Endothelial cell of umbilical vein (primary cell): ENCODE measurements around the gene RHOG. TPM values are rescaled to one million over a fixed set of nuclear protein-coding genes. Genes with fewer than 3 reads are reported as not detected.

Experiments
- BruUV-seq: library from RNA; stranded (reverse); fragments of 400-500 nt; replicated peaks from 2 replicates; lab custom pipeline; 2021; lab: Mats Ljungman, UMichigan
- CTCF ChIA-PET: fragments of 300-600, 350-600 bp; sonication (Branson Sonifier 250); formaldehyde crosslinking; loops from one replicate; lab custom pipeline; 2021; ENCODE audit warnings: antibody characterized with exemption, inconsistent platforms; lab: Charles Lee
- POLR2A ChIA-PET: fragments of 300-600, 350-600 bp; sonication (Branson Sonifier 250); formaldehyde crosslinking; loops from one replicate; lab custom pipeline; 2021; ENCODE audit warnings: antibody characterized with exemption, inconsistent platforms; lab: Charles Lee
- DNase-seq: peaks from one replicate; pipeline ENCODE4 v3.0.0-alpha.2; 2011; ENCODE audit warnings: low read depth, low spot score
- FAIRE-seq: peaks from 2 replicates; lab custom pipeline; 2011; peaks lifted over from hg19 to GRCh38; lab: Jason Lieb, UNC
- H2AFZ ChIP-seq: 2 replicates; pipeline ENCODE4 v1.6.0; 2012; ENCODE audit warnings: low read depth, low read length, control low read depth, inconsistent platforms
- H3K27ac ChIP-seq: 2 replicates; pipeline ENCODE4 v1.5.1; 2011; ENCODE audit warnings: low read depth, mild to moderate bottlenecking, control low read depth, low read length, moderate library complexity; ENCODE audit not compliant: insufficient read depth
- H3K27me3 ChIP-seq, 2 experiments: 2 replicates each; pipeline versions ENCODE4 v1.6.0 to v1.6.1; 2011; ENCODE audit warnings: low read length in 2 of 2, mixed read lengths in 1 of 2; ENCODE audit not compliant: control insufficient read depth in 2 of 2, insufficient read depth in 2 of 2
- H3K36me3 ChIP-seq, 2 experiments: 2 replicates in 1 of 2; 3 replicates in 1 of 2; pipeline ENCODE4 v1.5.1; 2011; ENCODE audit warnings: low read length in 2 of 2, mild to moderate bottlenecking in 1 of 2, moderate library complexity in 1 of 2; ENCODE audit not compliant: control insufficient read depth in 2 of 2, insufficient read depth in 2 of 2; ENCODE audit errors: extremely low read depth in 1 of 2
- H3K4me1 ChIP-seq: 3 replicates; pipeline ENCODE4 v1.5.1; 2011; ENCODE audit warnings: mild to moderate bottlenecking, low read length; ENCODE audit not compliant: control insufficient read depth, insufficient read depth; ENCODE audit errors: extremely low read depth
- H3K4me2 ChIP-seq: 2 replicates; pipeline ENCODE4 v1.6.1; 2011; ENCODE audit warnings: low read length, control low read depth, mixed read lengths; ENCODE audit not compliant: insufficient read depth
- H3K4me3 ChIP-seq, 3 experiments: fragments of 200-600 bp in 1 of 3; sonication (generic), shearing (Covaris generic) in 1 of 3; replicated peaks in 1 of 3; 2 replicates each; pipeline ENCODE4 v1.5.1; 2011 to 2016; ENCODE audit warnings: control low read depth in 3 of 3, low read length in 3 of 3, mild to moderate bottlenecking in 2 of 3, inconsistent platforms in 1 of 3, low read depth in 1 of 3, moderate library complexity in 1 of 3; ENCODE audit not compliant: insufficient read depth in 1 of 3
- H3K79me2 ChIP-seq: 2 replicates; pipeline ENCODE4 v1.6.0; 2012; ENCODE audit warnings: low read length, inconsistent platforms; ENCODE audit not compliant: control insufficient read depth, insufficient read depth
- H3K9ac ChIP-seq: replicated peaks from 2 replicates; pipeline ENCODE3; 2011; ENCODE audit warnings: low read length, control low read depth; ENCODE audit not compliant: insufficient read depth; ENCODE audit errors: extremely low read depth
- H3K9me1 ChIP-seq: replicated peaks from 3 replicates; pipeline ENCODE4 v1.6.0; 2011; ENCODE audit warnings: mild to moderate bottlenecking, low read length; ENCODE audit not compliant: control insufficient read depth, insufficient read depth; ENCODE audit errors: extremely low read depth
- H3K9me3 ChIP-seq: replicated peaks from 2 replicates; pipeline ENCODE4 v1.5.1; 2012; ENCODE audit warnings: low read length, inconsistent platforms; ENCODE audit not compliant: control insufficient read depth, insufficient read depth
- H4K20me1 ChIP-seq: replicated peaks from 2 replicates; pipeline ENCODE3; 2011; ENCODE audit warnings: mild to moderate bottlenecking, low read length; ENCODE audit not compliant: control insufficient read depth, insufficient read depth; ENCODE audit errors: extremely low read depth
- EZH2 ChIP-seq: IDR thresholded peaks from 2 replicates; pipeline ENCODE4 v1.6.1; 2012; ENCODE audit warnings: borderline replicate concordance, low read depth, mild to moderate bottlenecking, moderate library complexity, low read length, inconsistent platforms; ENCODE audit not compliant: severe bottlenecking
- FOS ChIP-seq: IDR thresholded peaks from 2 replicates; pipeline ENCODE4 v1.6.1; 2011; ENCODE audit warnings: mild to moderate bottlenecking, low read length, moderate library complexity, borderline replicate concordance; ENCODE audit not compliant: insufficient read depth
- GATA2 ChIP-seq: IDR thresholded peaks from 2 replicates; pipeline ENCODE4 v1.7.0; 2011; ENCODE audit warnings: low read depth, mild to moderate bottlenecking, moderate library complexity, mixed read lengths, low read length; ENCODE audit not compliant: insufficient read length, insufficient read depth
- JUN ChIP-seq: IDR thresholded peaks from 2 replicates; pipeline ENCODE4 v1.6.1; 2011; ENCODE audit warnings: borderline replicate concordance, low read depth; ENCODE audit not compliant: insufficient read length, insufficient read depth
- MYC ChIP-seq: IDR thresholded peaks from one replicate; pipeline ENCODE4 v1.6.1; 2011; ENCODE audit warnings: mild to moderate bottlenecking, low read depth, low read length
- POLR2A ChIP-seq: IDR thresholded peaks from 2 replicates; pipeline ENCODE4 v1.6.1; 2012; ENCODE audit warnings: low read depth, mild to moderate bottlenecking, control low read depth, low read length
- POLR2AphosphoS5 ChIP-seq: IDR thresholded peaks from 2 replicates; pipeline ENCODE4 v1.6.1; 2012; ENCODE audit warnings: low read depth, mild to moderate bottlenecking, control low read depth, low read length, moderate library complexity; ENCODE audit not compliant: insufficient read depth
- dilution Hi-C: fragments of 300-500 bp; cut with MboI; formaldehyde crosslinking; loops from one replicate; pipeline ENCODE4 v1.15.0; 2019; ENCODE audit warnings: low sequenced_read_pairs; ENCODE audit not compliant: extremely low pct_ligation_motif_present
- intact Hi-C: fragments of 100-400 bp; cut with micrococcal nuclease; formaldehyde crosslinking; loops from one replicate; pipeline ENCODE4 v1.10.0; 2022
- polyA plus RNA-seq, 4 experiments: library from polyadenylated mRNA; depleted of rRNA in 3 of 4; stranded (reverse) in 3 of 4; unstranded in 1 of 4; fragments of >200 nt; gene quantifications; 2 replicates each; pipeline versions ENCODE4 v1.2.1 to v1.2.3, GENCODE V29; 2011 to 2012; ENCODE audit warnings: missing spikeins in 1 of 4
- total RNA-seq: library from RNA; stranded (reverse); gene quantifications from 2 replicates; pipeline ENCODE4 v1.2.3, GENCODE V29; 2021
- TF ChIP-seq, protein P1 (sequence below): IDR thresholded peaks from 2 replicates; pipeline ENCODE4 v1.6.1; 2011; ENCODE audit not compliant: insufficient read depth, insufficient read length
- TF ChIP-seq, protein P2 (sequence below), 2 donors: IDR thresholded peaks; 1 replicate in 1 of 2; 2 replicates in 1 of 2; pipeline ENCODE4 v1.5.1; 2011; ENCODE audit warnings: low read length in 2 of 2, mild to moderate bottlenecking in 2 of 2, moderate library complexity in 2 of 2, control low read depth in 1 of 2, inconsistent platforms in 1 of 2, low read depth in 1 of 2; ENCODE audit not compliant: insufficient read depth in 1 of 2; ENCODE audit errors: extremely low read depth in 1 of 2

RHOG gene
- total and polyA plus RNA-seq, 2 donors (not counting 3 experiments of a cell fraction or from before 2014, with no cell fraction given), result 69.0 to 119 TPM

DNA sequence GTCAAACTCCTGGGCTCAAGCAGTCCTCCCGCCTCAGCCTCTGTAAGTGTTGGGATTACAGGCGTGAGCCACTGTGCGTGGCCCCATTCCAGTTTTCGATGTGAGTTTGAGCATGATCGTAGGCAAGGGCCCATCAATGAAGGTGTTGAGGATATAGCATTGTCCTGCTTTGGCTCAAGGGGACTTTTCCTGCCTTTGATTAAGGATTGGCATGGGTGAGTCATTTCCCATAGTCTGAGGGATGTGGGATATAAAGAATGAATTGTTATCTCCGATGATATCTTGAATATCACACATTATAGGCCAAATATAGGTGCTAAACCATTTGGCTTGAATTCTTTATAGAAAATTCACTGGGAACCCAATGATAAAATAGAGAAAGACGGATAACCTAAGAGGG, 45.1 kb upstream of the RHOG start:
- dilution Hi-C loops, result no loop called here
- ChIA-PET POLR2A (no interaction called here), CTCF (interaction anchor here (0.6 to 1.6 kb wide), 2 partner anchors 31 to 45 kb away, joined by 3 to 10 read pairs; partner anchors contain the start of gene STIM1)
- peak; percentile 80 for TF ChIP-seq JUN
- no peak for TF ChIP-seq MYC
- TF ChIP-seq FOS, result peak; percentile 42
- peak; percentile 88 for TF ChIP-seq GATA2
- peak; percentile 17 for TF ChIP-seq POLR2AphosphoS5
- no peak for TF ChIP-seq POLR2A
- Histone ChIP-seq H3K4me1 (peaks cover 14% of the 10 kb centered on the region), H3K9me3 (no peaks in the 10 kb centered on the region), H3K9ac (no peak overlapping the region), H3K36me3 (no peaks in the 10 kb centered on the region), H2AFZ (no peak overlapping the region), H3K79me2 (peaks cover 8% of the 10 kb centered on the region), H3K4me3 (peak overlapping the region in 1 of 3 experiments; percentile 12), H3K27ac (no peak overlapping the region), H3K9me1 (no peaks in the 10 kb centered on the region), H3K27me3 (no peaks in the 10 kb centered on the region), H3K4me2 (peak overlapping the region; percentile 28), H4K20me1 (no peaks in the 10 kb centered on the region)
- DNase-seq (peak; percentile 46), FAIRE-seq (peak; percentile 89)
- intact Hi-C loops, result no loop called here
- BruUV-seq, result no TSS peak

DNA sequence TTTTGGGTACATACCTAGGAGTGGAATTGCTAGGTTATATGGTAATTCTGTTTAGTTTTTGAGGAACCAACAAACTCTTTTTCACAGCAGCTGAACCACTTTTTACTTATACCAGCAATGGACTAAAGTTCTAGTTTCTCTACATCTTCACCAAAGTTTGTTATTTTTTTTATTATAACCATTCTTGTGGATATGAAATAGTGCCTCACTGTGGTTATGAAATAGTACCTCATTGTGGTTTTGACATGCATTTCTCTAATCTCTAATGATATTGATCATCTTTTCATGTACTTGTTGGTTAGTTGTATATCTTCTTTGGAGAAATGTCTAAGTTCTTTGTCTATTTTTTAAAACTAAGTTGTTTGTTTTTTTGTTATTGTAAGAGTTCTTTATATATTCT, 41.9 kb upstream of the RHOG start:
- no peaks in the 10 kb centered on the region for H3K27me3 ChIP-seq
- CTCF ChIA-PET, result no interaction called here
- no peak overlapping the region for H3K4me2 ChIP-seq
- H3K4me3 ChIP-seq, result no peak overlapping the region
- no peaks in the 10 kb centered on the region for H3K36me3 ChIP-seq
- H3K9ac ChIP-seq, result no peak overlapping the region
- H3K4me1 ChIP-seq, result peaks cover 30% of the 10 kb centered on the region
- no peak overlapping the region for H3K27ac ChIP-seq
- no peaks in the 10 kb centered on the region for H4K20me1 ChIP-seq
- no peak for TF ChIP-seq MYC
- no peak for TF ChIP-seq EZH2
- no peak for TF ChIP-seq GATA2
- TF ChIP-seq, protein P1, sequence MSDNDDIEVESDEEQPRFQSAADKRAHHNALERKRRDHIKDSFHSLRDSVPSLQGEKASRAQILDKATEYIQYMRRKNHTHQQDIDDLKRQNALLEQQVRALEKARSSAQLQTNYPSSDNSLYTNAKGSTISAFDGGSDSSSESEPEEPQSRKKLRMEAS, result no peak
- TF ChIP-seq FOS, result no peak
- TF ChIP-seq POLR2AphosphoS5, result no peak
- no peak for TF ChIP-seq POLR2A
- TF ChIP-seq JUN, result no peak
- TF ChIP-seq, protein P2, sequence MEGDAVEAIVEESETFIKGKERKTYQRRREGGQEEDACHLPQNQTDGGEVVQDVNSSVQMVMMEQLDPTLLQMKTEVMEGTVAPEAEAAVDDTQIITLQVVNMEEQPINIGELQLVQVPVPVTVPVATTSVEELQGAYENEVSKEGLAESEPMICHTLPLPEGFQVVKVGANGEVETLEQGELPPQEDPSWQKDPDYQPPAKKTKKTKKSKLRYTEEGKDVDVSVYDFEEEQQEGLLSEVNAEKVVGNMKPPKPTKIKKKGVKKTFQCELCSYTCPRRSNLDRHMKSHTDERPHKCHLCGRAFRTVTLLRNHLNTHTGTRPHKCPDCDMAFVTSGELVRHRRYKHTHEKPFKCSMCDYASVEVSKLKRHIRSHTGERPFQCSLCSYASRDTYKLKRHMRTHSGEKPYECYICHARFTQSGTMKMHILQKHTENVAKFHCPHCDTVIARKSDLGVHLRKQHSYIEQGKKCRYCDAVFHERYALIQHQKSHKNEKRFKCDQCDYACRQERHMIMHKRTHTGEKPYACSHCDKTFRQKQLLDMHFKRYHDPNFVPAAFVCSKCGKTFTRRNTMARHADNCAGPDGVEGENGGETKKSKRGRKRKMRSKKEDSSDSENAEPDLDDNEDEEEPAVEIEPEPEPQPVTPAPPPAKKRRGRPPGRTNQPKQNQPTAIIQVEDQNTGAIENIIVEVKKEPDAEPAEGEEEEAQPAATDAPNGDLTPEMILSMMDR (IDR thresholded peaks at IDR 0.05; ENCODE audit: extremely low read depth in 1 of 2, insufficient read depth in 1 of 2, low read depth in 1 of 2, low read length in 2 of 2), result no peak
- intact Hi-C loops, result no loop called here
- POLR2A ChIA-PET, result no interaction called here
- dilution Hi-C loops, result no loop called here
- DNase-seq, result no peak
- FAIRE-seq, result no peak
- H3K9me1 ChIP-seq, result no peaks in the 10 kb centered on the region
- no peak overlapping the region for H2AFZ ChIP-seq
- no TSS peak for BruUV-seq
- peaks cover 9% of the 10 kb centered on the region for H3K79me2 ChIP-seq
- H3K9me3 ChIP-seq, result no peaks in the 10 kb centered on the region
